Measurements from ENCODE around the gene MYO9B.
"Not testable (repeated sequence)": the region's sequence is repeated elsewhere in the genome, so short reads cannot be mapped to it uniquely, and the experiment has no call there.

MYO9B gene

DNA sequence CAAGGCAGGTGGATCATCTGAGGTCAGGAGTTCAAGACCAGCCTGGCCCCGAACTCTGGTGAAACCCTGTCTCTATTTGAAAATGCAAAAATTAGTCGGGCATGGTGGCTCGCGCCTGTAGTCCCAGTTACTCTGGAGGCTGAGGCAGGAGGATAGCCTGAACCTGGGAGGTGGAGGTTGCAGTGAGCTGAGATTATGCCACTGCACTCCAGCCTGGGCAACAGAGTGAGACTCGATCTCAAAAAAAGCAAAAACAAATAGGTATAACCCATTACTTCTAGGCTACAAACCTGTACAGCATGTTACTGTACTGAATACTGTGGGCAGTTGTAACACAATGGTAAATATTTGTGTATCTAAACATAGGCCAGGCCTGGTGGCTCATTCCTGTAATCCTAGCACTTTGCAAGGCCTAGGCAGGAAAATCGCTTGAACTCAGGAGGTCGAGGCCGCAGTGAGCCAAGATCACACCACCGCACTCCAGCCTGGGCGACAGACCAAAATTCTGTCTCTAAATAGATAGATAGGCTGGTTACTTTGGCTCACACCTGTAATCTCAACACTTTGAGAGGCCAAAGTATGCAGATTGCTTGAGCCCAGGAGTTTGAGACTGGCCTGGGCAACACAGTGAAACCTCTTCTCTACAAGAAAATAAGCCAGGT is 63.5 kb downstream of the MYO9B start:
- H3K36me3 ChIP-seq (ENCODE audit: control insufficient read depth, low read length) = peaks cover 21% of the 10 kb centered on the region
- H3K79me2 ChIP-seq (ENCODE audit: control insufficient read depth, low read length) = peaks cover 60% of the 10 kb centered on the region
- peaks cover 6% of the 10 kb centered on the region for H3F3A ChIP-seq (ENCODE audit: control insufficient read depth, insufficient read depth)
- H3K4me2 ChIP-seq (ENCODE audit: low read length) = no peak overlapping the region
- no peak overlapping the region for H3K27ac ChIP-seq (ENCODE audit: low read depth, low read length)
- H3K27me3 ChIP-seq (ENCODE audit: control insufficient read depth, low read length) = no peaks in the 10 kb centered on the region
- no peak overlapping the region for H3K4me3 ChIP-seq (ENCODE audit: low read length)
- peaks cover 27% of the 10 kb centered on the region for H3K4me1 ChIP-seq (ENCODE audit: control insufficient read depth, low read length)
- no peaks in the 10 kb centered on the region for H3K9me3 ChIP-seq (ENCODE audit: control insufficient read depth, insufficient read depth, low read length)
- no peak for TF ChIP-seq EZH2phosphoT487 (IDR thresholded peaks at IDR 0.05; ENCODE audit: borderline replicate concordance, low read length)
- TF ChIP-seq, protein P1, sequence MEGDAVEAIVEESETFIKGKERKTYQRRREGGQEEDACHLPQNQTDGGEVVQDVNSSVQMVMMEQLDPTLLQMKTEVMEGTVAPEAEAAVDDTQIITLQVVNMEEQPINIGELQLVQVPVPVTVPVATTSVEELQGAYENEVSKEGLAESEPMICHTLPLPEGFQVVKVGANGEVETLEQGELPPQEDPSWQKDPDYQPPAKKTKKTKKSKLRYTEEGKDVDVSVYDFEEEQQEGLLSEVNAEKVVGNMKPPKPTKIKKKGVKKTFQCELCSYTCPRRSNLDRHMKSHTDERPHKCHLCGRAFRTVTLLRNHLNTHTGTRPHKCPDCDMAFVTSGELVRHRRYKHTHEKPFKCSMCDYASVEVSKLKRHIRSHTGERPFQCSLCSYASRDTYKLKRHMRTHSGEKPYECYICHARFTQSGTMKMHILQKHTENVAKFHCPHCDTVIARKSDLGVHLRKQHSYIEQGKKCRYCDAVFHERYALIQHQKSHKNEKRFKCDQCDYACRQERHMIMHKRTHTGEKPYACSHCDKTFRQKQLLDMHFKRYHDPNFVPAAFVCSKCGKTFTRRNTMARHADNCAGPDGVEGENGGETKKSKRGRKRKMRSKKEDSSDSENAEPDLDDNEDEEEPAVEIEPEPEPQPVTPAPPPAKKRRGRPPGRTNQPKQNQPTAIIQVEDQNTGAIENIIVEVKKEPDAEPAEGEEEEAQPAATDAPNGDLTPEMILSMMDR (IDR thresholded peaks at IDR 0.05; ENCODE audit: low read depth, low read length, poor library complexity, severe bottlenecking) = no peak
- H4K20me1 ChIP-seq (ENCODE audit: control insufficient read depth, insufficient read depth, low read depth, low read length) = no peaks in the 10 kb centered on the region
- no peaks in the 10 kb centered on the region for H3K9me2 ChIP-seq (replicated peaks; ENCODE audit: control insufficient read depth, low read length)

DNA sequence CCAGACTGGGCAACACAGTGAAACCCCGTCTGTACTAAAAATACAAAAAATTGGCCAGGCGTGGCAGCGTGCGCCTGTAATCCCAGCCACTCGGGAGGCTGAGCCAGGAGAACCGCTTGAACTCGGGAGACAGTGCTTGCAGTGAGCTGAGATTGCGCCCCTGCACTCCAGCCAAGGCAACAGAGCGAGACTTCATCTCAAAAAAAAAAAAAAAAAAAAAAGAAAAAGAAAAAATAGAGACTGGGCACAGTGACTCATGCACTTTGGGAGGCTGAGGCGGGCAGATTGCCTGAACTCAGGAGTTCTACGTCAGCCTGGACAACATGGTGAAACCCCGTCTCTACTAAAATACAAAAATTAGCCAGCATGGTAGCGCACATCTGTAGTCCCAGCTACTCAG is 69.2 kb downstream of the MYO9B start:
- H3K4me2 ChIP-seq (ENCODE audit: low read length) = not testable (repeated sequence)
- H3K79me2 ChIP-seq (ENCODE audit: control insufficient read depth, low read length) = peaks cover 20% of the 10 kb centered on the region
- H3K36me3 ChIP-seq (ENCODE audit: control insufficient read depth, low read length) = peaks cover 50% of the 10 kb centered on the region

DNA sequence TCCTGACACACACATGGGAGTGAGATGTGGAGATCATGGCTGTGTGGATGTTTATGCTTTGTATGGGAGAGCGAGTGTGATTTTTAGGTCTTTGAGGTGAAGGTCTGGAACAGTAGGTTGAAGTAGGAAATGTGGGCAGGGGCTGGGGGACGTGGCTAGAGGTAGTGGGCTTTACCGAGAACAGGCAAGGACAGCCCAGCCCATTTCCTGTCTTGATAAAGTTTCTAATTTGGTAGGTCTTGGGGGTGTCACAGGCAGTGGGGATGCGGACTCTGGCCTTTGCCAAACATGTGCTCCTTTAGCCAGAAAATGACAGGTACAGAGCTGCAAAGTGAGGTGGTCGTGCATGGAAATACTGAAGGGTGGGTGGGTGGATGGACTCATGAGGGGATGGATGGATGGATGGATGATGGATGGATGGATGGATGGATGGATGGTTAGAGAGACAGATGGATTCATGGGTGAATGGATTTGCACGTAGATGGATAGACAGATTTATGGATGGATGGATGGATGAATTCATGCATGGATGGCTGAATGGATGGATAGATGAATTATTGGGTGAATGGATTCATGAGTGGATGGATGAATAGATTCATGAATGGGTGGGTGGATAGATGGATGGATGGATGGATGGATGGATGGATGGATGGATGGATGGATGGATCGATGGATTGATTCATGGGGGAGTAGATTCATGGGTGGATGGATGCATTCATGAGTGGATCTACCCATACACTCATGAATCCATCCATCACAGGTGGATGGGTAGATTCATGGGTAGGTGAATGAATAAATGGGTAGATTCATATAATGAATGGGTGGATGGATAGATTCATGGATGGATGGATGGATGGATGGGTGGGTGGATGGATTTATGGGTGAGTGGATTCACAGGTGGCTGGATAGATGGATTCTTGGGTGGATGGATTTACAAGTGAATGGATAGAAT is 70.2 kb downstream of the MYO9B start:
- H4K20me1 ChIP-seq (ENCODE audit: control insufficient read depth, insufficient read depth, low read depth, low read length) = no peaks in the 10 kb centered on the region
- no peak overlapping the region for H3K4me2 ChIP-seq (ENCODE audit: low read length)
- H3K27me3 ChIP-seq (ENCODE audit: control insufficient read depth, low read length) = no peaks in the 10 kb centered on the region
- no peaks in the 10 kb centered on the region for H3K9me3 ChIP-seq (ENCODE audit: control insufficient read depth, insufficient read depth, low read length)
- no peaks in the 10 kb centered on the region for H3F3A ChIP-seq (ENCODE audit: control insufficient read depth, insufficient read depth)
- H3K4me3 ChIP-seq (ENCODE audit: low read length) = no peak overlapping the region
- TF ChIP-seq EZH2phosphoT487 (IDR thresholded peaks at IDR 0.05; ENCODE audit: borderline replicate concordance, low read length) = no peak
- TF ChIP-seq, protein P1 (IDR thresholded peaks at IDR 0.05; ENCODE audit: low read depth, low read length, poor library complexity, severe bottlenecking) = no peak
- H3K36me3 ChIP-seq (ENCODE audit: control insufficient read depth, low read length) = peaks cover 59% of the 10 kb centered on the region
- no peaks in the 10 kb centered on the region for H3K9me2 ChIP-seq (replicated peaks; ENCODE audit: control insufficient read depth, low read length)
- peaks cover 21% of the 10 kb centered on the region for H3K79me2 ChIP-seq (ENCODE audit: control insufficient read depth, low read length)
- H3K27ac ChIP-seq (ENCODE audit: low read depth, low read length) = no peak overlapping the region
- H3K4me1 ChIP-seq (ENCODE audit: control insufficient read depth, low read length) = peaks cover 11% of the 10 kb centered on the region

More for the DNA sequence above, 69.2 kb downstream of the MYO9B start:
- H3K4me1 ChIP-seq (ENCODE audit: control insufficient read depth, low read length); H3K9me3 ChIP-seq (ENCODE audit: control insufficient read depth, insufficient read depth, low read length); H3F3A ChIP-seq (ENCODE audit: control insufficient read depth, insufficient read depth); H3K27me3 ChIP-seq (ENCODE audit: control insufficient read depth, low read length); H3K27ac ChIP-seq (ENCODE audit: low read depth, low read length); H4K20me1 ChIP-seq (ENCODE audit: control insufficient read depth, insufficient read depth, low read depth, low read length); H3K4me3 ChIP-seq (ENCODE audit: low read length); H3K9me2 ChIP-seq (replicated peaks; ENCODE audit: control insufficient read depth, low read length): not testable (repeated sequence)

DNA sequence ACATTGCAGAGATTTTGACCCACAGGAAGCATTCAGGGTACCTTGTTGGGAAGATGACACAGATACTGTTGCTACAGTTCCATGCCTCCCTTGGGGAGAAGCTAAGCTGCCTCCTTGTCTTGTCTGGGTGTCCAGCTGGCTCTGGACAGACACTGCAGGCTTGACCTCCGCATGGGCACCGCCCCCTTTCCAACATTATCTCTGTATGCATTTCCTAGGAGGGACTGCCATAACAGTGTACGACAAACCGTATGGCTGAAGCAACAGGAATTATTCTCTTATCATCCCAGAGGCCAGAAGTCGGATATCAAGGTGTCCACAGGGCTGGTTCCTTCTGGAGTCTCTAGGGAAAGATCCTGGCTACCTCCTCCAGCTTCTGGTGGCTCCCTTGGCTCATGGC is 72.6 kb downstream of the MYO9B start:
- peaks cover 12% of the 10 kb centered on the region for H3K79me2 ChIP-seq (ENCODE audit: control insufficient read depth, low read length)
- H3K9me3 ChIP-seq (ENCODE audit: control insufficient read depth, insufficient read depth, low read length) = no peaks in the 10 kb centered on the region
- TF ChIP-seq, protein P1 (IDR thresholded peaks at IDR 0.05; ENCODE audit: low read depth, low read length, poor library complexity, severe bottlenecking) = no peak
- TF ChIP-seq EZH2phosphoT487 (IDR thresholded peaks at IDR 0.05; ENCODE audit: borderline replicate concordance, low read length) = no peak
- H3F3A ChIP-seq (ENCODE audit: control insufficient read depth, insufficient read depth) = no peaks in the 10 kb centered on the region
- no peaks in the 10 kb centered on the region for H3K27me3 ChIP-seq (ENCODE audit: control insufficient read depth, low read length)
- H3K36me3 ChIP-seq (ENCODE audit: control insufficient read depth, low read length) = peaks cover 59% of the 10 kb centered on the region
- no peak overlapping the region for H3K27ac ChIP-seq (ENCODE audit: low read depth, low read length)
- H3K9me2 ChIP-seq (replicated peaks; ENCODE audit: control insufficient read depth, low read length) = no peaks in the 10 kb centered on the region
- H3K4me2 ChIP-seq (ENCODE audit: low read length) = no peak overlapping the region
- no peaks in the 10 kb centered on the region for H4K20me1 ChIP-seq (ENCODE audit: control insufficient read depth, insufficient read depth, low read depth, low read length)
- peaks cover 19% of the 10 kb centered on the region for H3K4me1 ChIP-seq (ENCODE audit: control insufficient read depth, low read length)
- no peak overlapping the region for H3K4me3 ChIP-seq (ENCODE audit: low read length)
